A549 treated with RU486 at 1 μM for 4 hours (cell line): Measurements from ENCODE around the gene LMO1. TPM values are rescaled to one million over a fixed set of nuclear protein-coding genes. Genes with fewer than 3 reads are reported as not detected.

Experiments used
- total RNA-seq: library from RNA; stranded (reverse); fragments of 200-300 nt; extraction: Qiagen RNA extraction; gene quantifications from 5 replicates; pipeline ENCODE4 v1.2.3, GENCODE V29; 2022; ENCODE audit warnings: low read depth

The LMO1 gene
- total RNA-seq, result 1.8 to 3.4 TPM (median 3.3 TPM) in 5 replicates

DNA sequence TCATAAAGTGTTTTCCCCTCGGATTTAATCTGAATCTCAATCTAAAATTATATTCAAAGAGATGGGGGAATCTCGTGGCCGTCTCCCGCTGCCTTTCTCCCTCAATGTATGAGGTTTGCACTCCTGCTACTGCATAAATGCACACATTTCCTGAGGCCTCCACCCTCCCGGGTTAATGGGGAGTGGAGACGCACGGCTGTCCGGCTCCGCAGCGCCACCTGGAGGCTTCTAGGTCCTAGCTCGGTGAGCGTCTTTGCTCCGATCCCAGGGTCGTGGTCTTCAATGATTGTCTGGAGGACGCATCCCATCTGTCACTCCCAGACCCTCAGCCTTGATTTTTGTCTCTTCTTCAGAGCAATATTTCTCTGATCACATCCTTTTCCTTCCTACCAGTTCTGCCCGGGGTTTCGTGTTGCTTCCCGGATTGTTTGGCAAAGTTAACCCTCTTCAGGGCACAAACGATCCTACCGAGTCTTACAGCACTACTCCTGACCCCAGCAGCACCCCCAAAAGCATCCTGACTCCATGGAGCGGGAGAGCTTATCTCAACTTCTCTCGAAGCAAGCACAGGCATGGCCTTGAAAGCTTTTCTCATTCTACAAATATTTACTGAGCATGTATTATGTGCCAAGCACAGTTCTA lies at the start of gene LMO1:
LMO1 (minus strand) TSS at position 110 of the 642 bp plus-strand sequence. CDS start 516 bp downstream, outside the sequence.

Other genes with a start within 250 kb of the LMO1 start
- 5.2 to 8.0 TPM (median 7.4 TPM) in 5 replicates for gene TUB, start 182.7 kb downstream of the LMO1 start, total RNA-seq
- 1.8 to 2.5 TPM (median 2.4 TPM) in 5 replicates for gene RIC3, start 94.9 kb downstream of the LMO1 start, total RNA-seq